Left ventricle myocardium superior (tissue), 1 donor: ENCODE data around the gene CPNE5. TPM values are rescaled to one million over a fixed set of nuclear protein-coding genes. Genes with fewer than 3 reads are reported as not detected.

Experiments
- ATAC-seq: fragments of 200-7000 bp; cut with Tn5 transposase; one replicate; pipeline ENCODE4 v1.9.1; 2020; ENCODE audit warnings: mild to moderate bottlenecking, moderate library complexity
- DNase-seq: peaks from one replicate; pipeline ENCODE4 v3.0.0-alpha.2; 2020
- intact Hi-C: fragments of 100-400 bp; cut with micrococcal nuclease; formaldehyde crosslinking; loops from one replicate; pipeline ENCODE4 v1.11.0; 2022
- total RNA-seq: library from RNA; stranded (reverse); fragmentation: NEBNext Ultra II Directional; extraction: Animal tissue kit (Norgen Biotek cat#: 25700); gene quantifications from one replicate; pipeline ENCODE4 v1.2.1, GENCODE V29; 2021
- donor health status: DM: no; HTN: yes; CAD: no; lungs with severe emphysema.

The CPNE5 gene
- total RNA-seq, 1 donor from 2014 or later = 20.4 TPM

- DNase-seq (peak; percentile 74), ATAC-seq (peak; percentile 14)
- intact Hi-C loops = no loop called here
These were observed 1.5 kb upstream of the CPNE5 start for GRCh38 chr6:36840432-36841403.

- peak; percentile 84 for DNase-seq
- intact Hi-C loops = no loop called here
- ATAC-seq = peak; percentile 41
These were observed 646 bp upstream of the CPNE5 start for GRCh38 chr6:36839749-36840431.

DNA sequence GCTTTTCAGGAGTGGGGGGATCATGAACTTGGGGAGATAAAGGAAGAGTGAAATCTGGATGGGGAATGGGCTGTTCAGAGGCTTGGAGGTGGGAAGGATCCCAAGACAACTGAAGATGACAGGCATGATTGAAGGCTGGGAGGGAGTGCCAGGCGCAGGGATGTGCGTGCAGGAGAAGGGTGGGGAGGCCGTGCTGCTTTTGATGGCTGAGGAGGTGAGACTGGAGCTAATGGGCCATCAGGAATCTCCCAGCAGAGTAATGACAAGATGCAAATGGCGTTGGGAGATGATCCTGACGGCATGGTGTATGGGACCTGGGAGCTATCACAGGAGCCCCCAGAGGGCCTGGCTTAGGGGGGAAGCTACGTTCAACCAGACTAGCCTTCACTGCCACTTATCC is 1.6 kb downstream of the CPNE5 start:
- DNase-seq = no peak
- intact Hi-C loops = no loop called here
- no peak for ATAC-seq

- ATAC-seq = no peak
- intact Hi-C loops = no loop called here
- no peak for DNase-seq
These were observed 2.3 kb downstream of the CPNE5 start for GRCh38 chr6:36837022-36837339.

DNA sequence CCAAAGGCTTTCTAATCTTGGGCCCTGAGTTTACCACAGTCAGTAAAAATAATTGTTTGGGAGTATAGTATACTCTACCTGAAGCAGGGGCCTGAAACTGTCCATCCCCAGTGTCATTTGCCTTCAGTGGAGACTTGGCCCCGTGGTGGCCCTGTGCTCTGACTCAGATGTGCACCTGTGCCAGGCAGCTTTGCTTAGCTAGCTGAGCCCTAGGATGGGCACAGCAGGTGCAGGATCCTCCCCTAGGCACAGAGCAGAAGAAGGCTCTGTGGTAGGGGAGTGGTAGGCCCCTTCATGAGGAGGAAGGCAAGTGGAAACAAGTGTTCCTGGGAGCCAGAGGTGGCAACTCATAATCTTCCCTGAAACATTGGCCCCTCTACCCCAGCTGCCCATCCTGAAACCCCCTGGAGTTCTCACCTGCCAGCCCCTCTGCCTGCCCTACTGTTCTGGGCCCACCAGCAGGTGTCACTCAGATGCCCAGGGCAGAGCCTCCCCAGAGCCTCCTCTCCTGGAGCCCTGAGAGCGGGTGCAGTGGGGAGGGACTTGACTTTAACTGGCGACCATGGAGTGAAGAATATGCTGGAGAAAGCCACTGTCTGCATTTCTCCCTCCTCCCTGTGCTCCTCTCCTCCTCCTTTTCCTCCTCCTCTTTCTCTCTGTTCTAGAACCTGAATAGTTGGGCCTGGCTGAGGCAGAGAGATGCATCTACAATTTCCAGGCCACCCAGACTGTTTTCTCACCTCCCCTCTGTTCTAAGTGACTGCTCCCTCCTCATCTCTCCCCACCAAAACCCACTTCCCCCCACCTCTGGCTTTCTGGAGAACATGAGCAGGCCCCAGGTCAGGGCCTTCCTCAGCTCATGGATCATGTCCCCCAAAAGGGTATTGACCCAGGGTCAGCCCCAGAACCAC is 2.9 kb downstream of the CPNE5 start:
- peak; percentile 13 for ATAC-seq
- no peak for DNase-seq
- intact Hi-C loops = no loop called here

DNA sequence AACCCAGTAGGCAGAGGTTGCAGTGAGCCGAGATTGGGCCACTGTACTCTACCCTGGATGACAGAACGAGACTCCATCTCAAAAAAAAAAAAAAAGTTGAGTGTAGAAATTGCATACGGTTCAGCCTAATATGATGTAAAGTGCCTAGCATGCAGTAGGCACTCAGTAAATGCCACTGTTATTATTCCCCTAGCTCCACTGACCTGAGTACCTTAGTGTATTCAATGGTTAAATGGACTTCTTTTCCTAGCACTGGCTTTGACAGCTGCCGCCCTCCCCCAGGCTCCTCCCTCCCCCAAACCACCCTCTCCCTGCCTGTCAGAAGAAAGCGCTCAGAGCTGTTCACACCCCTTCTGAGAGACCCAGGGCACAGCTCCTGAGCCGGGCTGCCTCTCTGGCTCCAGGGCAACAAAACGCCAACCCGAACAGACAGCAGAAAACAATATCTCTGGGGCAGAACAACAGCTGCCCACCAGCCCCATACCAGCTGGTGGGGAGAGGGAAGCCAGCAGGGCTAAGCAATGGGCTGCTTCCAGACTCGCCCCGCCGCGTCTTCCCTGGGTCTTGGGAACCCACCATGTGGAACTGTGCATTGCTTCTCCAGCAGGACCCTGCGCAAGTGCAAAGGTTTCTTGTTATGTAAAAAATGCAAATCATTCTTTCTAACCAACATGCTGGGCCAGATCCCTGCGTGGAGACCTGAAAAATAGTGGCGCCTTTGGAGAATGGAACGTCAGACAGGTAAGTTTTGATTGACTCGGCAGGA is 4.5 kb downstream of the CPNE5 start:
- intact Hi-C loops = no loop called here
- DNase-seq = peak; percentile 60
- peak; percentile 42 for ATAC-seq

DNA sequence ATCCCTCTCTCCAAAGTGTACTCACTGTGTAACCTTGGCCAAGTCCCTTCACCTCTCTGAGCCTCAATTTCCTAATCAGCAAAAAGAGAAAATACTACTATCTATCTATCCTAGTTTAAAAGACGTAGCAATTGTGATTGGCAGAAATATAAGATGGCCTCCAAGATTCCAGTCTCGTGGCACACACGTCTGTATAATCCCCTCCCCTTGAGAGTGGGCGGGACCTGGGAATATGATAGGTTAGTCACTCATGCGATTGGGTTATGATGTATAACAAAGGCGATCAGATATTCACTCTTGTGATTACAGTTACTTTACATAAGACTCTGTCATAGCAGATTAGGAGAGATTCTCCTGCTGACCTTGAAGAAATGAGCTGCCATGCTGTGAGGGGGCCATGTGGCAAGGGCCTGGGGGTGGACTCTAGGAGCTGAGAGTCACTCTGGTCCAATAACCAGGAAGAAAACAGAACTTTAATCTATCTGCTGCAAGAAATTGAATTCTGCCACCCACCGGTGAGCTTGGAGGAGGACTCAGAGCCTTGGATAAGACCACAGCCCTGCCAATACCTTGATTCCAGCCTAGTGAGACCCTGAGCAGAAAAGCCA is 6.0 kb downstream of the CPNE5 start:
- intact Hi-C loops = no loop called here
- DNase-seq = no peak
- ATAC-seq = no peak

- intact Hi-C loops = no loop called here
- ATAC-seq (no peak), DNase-seq (no peak)
These were observed 6.9 kb downstream of the CPNE5 start for GRCh38 chr6:36832313-36832712.

GRCh38 chr6:36830577-36830976 is 8.7 kb downstream of the CPNE5 start:
- intact Hi-C loops = no loop called here
- ATAC-seq = no peak
- no peak for DNase-seq

DNA sequence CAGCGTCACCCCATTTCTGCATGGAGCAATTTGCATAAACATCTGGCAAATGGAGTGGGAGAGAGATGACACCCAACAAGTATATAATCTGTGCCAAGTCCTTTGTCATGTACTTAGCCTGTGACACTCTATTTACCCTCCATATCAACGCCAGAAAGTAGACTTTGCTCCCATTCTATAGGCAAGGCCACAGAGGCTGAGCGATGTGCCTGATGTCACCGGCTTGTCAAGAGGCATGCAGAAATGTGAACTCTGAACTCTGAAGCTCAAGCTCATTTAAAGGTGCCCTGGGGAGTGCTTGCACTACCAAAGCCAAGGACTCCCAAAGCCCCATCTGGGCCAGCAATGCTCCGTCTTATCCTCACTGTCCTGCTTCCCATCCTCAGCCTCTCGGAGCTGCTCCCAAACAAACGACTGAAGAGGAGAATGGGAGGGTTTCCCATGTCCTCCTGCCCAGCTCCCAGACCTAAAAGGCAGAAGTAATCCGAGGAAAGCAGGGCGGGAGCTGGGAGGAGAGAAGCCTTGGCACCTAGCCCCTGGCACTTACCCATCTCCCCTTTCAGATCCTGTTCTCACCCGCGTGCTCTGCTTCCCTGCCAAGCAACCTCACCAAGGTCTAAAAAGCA is 9.2 kb downstream of the CPNE5 start:
- intact Hi-C loops = no loop called here
- DNase-seq (peak; percentile 85), ATAC-seq (peak; percentile 72)

DNA sequence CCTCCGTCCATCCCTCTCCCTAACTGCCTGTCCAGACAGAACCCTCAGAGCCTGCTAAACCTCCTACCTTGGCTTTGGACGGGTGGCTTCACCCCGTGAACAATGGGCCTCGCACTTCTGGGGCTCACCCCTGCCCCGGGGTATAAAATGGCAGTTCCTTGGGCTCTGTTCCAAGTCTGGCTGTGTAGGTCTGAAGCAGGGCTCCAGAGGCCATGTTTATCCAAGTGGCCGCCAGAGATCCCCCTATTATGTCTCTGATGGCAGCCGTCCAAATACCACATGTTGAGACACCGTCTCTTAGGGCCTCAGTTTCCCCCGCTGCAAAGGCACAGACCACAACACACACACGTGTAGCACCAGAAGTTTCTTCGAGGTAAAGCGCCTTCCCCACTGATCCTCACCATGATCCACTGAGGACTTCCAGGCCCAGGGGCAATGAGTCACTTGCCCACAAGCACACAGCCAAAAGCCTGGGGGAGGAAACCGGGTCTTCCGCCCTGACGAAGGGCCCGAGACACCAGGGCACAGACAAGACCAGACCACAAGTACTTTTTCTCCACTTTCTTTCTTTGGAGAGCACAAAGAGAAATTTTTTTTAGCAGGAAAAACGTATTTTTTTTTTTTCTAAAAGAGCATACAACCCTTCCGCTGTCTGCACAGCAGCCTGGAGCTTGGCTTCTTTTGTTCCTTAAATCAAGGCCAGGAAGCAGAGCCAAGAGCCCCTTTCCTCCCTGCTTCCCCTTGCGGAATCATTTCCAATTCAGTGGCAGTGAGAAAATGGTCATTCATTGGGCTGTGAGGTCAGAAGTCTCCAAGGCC is 11.8 kb downstream of the CPNE5 start:
- DNase-seq (no peak), ATAC-seq (peak; percentile 16)
- intact Hi-C loops = no loop called here

GRCh38 chr6:36826520-36827227 is 12.6 kb downstream of the CPNE5 start:
- ATAC-seq = no peak

DNA sequence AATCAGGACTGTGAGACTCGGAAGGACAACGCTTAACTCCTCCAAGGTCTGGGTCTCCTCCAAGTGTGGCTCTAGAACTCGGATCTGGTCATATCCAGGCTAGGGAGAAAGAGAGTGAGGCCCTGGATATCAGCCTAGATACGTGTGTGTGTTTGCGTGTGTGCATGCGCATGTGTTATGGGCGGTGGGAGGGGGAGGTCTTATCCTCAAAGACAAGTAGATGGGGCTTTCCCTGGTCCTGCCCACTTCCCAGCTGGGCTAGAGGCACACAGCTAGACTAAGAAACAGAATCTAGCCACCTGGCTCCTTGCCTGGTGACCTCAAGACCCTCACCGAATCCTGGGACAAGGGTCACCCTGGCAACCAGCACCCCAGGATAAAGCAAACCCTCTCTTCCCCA is 13.2 kb downstream of the CPNE5 start:
- ATAC-seq (no peak), DNase-seq (no peak)
- intact Hi-C loops = no loop called here

More at GRCh38 chr6:36826520-36827227, 12.6 kb downstream of the CPNE5 start:
- DNase-seq = no peak
- intact Hi-C loops = no loop called here

DNA sequence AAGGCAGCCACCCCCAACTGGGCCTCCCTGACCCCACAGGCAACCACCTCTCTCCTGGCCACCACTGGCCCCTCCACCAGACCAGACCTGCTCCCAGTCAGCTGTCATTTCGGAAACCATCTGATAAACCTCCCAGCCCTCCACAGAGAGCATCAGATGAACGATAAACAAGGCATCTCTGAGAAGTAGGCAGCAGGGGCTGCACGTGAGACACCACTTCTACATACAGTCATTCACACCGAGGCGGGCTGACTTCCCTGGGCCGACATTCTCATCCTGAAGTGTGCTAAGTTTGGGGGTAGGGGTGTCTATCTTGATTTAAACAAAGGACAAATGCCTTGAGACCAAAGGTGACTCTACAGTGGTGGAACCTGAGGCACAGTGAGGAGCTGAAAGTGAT is 13.8 kb downstream of the CPNE5 start:
- no peak for DNase-seq

DNA sequence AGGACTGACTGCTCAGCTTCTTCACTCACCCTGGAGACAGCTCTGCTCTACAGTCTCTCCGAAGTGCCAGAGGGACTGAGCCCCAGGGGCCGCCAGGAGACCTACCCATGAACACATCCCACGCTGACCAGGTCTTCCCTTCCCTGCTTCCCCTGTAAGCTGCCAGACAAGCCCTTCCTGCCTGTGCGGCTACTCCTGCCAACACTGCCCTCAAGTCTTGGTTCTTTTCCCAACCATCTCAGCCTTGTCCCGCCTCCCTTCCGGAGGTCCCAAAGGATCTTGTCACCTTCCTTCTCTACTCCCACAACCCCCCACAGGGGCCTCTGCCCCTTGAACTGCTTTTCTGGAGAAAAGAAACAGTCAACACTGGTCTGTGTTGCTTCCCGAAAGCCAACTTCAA is 15.0 kb downstream of the CPNE5 start:
- intact Hi-C loops = no loop called here
- ATAC-seq = peak; percentile 4
- DNase-seq = no peak

More for the DNA sequence above, 13.8 kb downstream of the CPNE5 start:
- intact Hi-C loops = no loop called here
- no peak for ATAC-seq

GRCh38 chr6:36823421-36824096 is 15.7 kb downstream of the CPNE5 start:
- DNase-seq (no peak), ATAC-seq (no peak)
- intact Hi-C loops = no loop called here
